GM12801 (cell line): ENCODE results near the gene GCNT4.

Experiments used
- TF ChIP-seq, protein P1 (sequence below): IDR thresholded peaks from one replicate; pipeline ENCODE4 v1.5.1; 2011; ENCODE audit warnings: control low read depth; ENCODE audit not compliant: insufficient read length; ENCODE audit errors: extremely low read depth

GCNT4 gene

DNA sequence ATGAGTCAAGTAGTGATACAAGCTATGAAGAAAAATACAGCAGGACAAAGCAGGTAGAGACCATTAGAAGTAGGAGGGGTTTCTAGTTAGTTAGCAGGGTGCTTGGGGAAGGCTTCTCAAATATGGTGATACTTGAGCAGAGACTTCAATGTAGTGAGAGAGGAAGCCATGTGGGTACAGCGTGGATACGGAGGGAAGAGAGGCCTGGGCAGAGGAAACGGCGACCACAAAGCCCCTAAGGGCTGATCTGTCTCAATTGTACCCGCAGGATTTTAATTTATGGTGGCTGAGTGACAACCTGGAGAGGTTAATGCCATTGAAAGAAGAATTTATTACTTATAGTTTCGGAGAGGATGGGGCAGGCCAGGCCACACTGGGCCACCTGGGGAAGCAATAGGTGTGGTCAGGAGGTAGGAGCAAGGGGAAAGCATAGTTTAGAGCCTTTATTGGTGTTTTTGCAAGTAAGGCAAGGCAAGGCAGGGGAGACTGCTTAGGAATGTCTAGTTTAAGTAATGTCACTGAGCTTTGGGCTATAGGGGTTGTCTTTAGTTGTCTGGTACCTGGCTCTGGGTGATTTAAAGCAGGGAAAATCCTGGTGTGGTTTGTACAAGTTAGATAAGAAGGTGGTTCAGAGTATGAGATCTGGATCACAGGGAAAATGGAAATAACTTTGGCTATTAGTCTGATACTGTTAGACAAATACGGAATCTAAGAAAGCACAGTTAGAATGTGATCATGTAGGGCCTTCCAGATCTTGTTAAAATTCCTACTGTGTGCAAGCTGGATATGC lies 42.6 kb downstream of the GCNT4 start:
- TF ChIP-seq, protein P1, sequence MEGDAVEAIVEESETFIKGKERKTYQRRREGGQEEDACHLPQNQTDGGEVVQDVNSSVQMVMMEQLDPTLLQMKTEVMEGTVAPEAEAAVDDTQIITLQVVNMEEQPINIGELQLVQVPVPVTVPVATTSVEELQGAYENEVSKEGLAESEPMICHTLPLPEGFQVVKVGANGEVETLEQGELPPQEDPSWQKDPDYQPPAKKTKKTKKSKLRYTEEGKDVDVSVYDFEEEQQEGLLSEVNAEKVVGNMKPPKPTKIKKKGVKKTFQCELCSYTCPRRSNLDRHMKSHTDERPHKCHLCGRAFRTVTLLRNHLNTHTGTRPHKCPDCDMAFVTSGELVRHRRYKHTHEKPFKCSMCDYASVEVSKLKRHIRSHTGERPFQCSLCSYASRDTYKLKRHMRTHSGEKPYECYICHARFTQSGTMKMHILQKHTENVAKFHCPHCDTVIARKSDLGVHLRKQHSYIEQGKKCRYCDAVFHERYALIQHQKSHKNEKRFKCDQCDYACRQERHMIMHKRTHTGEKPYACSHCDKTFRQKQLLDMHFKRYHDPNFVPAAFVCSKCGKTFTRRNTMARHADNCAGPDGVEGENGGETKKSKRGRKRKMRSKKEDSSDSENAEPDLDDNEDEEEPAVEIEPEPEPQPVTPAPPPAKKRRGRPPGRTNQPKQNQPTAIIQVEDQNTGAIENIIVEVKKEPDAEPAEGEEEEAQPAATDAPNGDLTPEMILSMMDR = no peak

DNA sequence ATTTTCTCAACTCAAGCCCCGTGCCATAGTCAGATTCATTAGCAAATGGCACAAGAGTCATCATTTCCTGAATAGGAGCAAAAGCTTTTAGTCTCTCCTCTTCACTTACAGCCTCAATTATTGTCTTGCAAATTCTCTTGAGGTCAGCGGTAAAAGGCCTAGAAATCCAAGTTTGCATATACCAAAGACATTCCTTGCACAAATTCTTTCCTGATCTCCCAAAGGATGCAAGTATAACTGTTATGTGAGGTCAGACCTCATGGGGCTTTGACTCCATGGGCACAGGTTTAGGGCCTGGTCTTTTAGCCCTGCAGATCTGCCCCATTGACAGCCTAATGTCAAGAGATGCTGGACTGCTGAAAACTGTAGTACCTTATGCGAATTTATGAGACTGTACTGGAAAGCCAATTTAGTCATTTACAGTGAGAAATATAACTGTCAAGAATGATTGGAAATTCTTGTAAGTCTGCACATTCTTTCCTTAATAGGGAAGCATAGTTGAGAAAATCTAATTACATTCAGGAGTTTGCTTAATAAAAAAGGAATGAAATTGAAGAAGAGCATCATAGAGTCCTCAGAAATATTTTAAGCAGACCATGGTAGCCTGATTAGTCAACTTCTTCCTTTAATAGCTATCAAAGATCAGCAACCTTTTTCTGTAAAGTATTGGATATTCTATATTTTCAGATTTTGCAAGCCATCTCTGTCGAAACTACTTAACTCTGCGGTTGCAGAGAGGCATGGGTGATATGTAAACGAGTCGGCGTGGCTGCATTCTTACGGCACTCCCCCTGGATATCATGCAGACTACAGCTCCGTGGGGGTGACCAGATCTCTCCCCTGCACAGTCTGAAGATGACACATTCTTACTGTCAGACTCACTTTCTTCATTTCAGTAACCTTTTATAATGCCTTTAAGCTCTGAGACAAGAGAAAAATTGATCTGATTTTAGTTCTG lies 45.2 kb downstream of the GCNT4 start:
- TF ChIP-seq, protein P1 = no peak

DNA sequence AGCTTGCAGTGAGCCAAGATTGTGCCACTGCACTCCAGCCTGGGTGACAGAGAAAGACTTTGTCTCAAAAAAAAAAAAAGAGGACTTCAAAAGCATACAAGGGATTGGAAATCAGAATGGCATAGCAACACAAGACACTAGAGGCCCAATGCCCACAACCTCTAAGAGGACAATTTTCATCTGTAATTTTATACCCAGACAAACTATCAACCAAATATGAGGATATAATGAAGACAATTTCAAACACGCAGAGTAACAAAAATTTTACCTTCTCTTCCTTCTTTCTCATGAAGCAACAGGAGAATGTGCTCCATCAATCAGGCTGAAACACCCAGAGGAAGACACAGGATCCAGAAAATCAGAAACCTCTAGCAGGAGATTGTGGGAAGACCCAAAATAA lies 46.8 kb downstream of the GCNT4 start:
- TF ChIP-seq, protein P1 = no peak
